ENCODE results near the gene TMA7.

The TMA7 gene

DNA sequence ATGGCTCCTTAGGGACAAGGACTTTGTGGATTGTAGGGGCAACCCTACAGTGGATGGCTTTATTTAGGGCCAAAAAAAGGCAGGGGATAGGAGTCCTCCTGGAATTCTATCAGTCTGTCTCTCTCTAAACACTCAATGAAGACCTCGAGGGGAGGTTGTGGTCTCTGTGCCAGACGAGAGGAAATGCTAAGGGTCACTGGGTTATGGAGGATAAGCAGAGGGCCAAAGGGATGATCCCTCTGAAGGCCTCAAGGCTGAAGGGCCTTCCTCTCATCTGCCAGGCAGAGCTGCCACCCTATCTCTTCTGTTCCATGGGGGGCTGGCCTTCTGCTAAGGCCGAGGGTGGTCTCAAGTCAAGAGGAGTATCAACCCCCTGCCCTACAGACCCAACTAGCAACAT lies 37.1 kb upstream of the TMA7 start:
- no peak overlapping the region for H3K27ac ChIP-seq (ENCODE audit: low read depth, low read length, severe bottlenecking)
- WGBS, 2 experiments (ENCODE audit: insufficient coverage in 2 of 2) = 78 to 94% methylated on average over 1 to 3 of the region's 3 CpGs
- no peaks in the 10 kb centered on the region for H3K4me1 ChIP-seq (ENCODE audit: control insufficient read depth, insufficient read depth, low read length, poor library complexity, severe bottlenecking)
- no peak overlapping the region for H3K4me3 ChIP-seq (ENCODE audit: extremely low read depth, insufficient read depth, low read length, poor library complexity, severe bottlenecking)
- peaks cover 44% of the 10 kb centered on the region for H3K36me3 ChIP-seq (ENCODE audit: control insufficient read depth, insufficient read depth, low read length)
- no peaks in the 10 kb centered on the region for H3K9me3 ChIP-seq (ENCODE audit: control insufficient read depth, low read length)

DNA sequence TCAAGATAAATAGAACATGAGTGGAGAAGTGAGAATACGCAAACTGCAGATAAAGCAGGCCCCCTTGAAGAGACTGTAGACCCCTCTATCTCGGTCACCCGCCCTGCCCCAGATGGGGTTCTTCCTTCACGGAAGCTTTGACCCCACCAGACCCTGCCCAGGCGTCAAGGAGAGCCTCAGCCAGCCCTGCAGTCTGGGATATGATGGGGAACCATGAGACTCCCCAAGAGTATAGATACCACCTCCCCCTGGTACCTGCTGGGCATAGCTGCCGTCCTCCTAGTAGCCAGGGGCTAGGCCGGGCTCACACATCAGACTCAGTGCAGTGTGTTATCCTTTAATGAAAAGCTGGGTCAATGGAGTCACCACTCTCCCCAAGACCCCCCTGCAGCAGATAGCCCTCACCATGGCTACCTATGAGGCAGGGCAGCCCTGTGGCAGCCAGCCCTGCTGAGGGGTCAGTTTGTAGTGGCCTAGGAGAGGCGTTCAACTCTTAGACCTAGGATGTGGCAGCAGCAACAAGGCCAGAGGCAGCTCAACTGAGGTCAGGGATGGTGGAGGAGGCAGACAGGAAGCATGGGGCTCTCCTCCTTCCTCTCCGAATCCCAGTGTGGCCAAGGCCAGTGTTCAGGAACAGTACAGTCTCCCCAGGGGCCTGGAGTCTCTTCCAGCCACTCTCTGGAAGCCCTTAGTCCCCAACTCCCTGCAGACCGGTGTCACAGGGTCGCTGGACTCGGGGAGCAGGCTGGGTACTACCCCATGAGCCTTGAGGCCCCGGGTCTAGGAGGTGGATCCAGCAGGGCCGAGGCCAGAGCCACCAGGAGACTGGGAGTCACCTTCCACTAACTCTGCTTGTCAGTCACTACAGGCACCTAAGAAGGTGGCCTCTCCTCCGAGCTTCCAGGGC lies 36.3 kb upstream of the TMA7 start:
- Histone ChIP-seq H3K9me3 (ENCODE audit: control insufficient read depth, low read length) (no peaks in the 10 kb centered on the region), H3K4me1 (ENCODE audit: control insufficient read depth, insufficient read depth, low read length, poor library complexity, severe bottlenecking) (no peaks in the 10 kb centered on the region), H3K4me3 (ENCODE audit: extremely low read depth, insufficient read depth, low read length, poor library complexity, severe bottlenecking) (no peak overlapping the region), H3K27ac (ENCODE audit: low read depth, low read length, severe bottlenecking) (no peak overlapping the region), H3K36me3 (ENCODE audit: control insufficient read depth, insufficient read depth, low read length) (peaks cover 53% of the 10 kb centered on the region)
- whole genome bisulfite sequencing, 2 experiments (ENCODE audit: insufficient coverage in 2 of 2) = 97 to 98% methylated on average over 7 to 9 of the region's 15 CpGs

DNA sequence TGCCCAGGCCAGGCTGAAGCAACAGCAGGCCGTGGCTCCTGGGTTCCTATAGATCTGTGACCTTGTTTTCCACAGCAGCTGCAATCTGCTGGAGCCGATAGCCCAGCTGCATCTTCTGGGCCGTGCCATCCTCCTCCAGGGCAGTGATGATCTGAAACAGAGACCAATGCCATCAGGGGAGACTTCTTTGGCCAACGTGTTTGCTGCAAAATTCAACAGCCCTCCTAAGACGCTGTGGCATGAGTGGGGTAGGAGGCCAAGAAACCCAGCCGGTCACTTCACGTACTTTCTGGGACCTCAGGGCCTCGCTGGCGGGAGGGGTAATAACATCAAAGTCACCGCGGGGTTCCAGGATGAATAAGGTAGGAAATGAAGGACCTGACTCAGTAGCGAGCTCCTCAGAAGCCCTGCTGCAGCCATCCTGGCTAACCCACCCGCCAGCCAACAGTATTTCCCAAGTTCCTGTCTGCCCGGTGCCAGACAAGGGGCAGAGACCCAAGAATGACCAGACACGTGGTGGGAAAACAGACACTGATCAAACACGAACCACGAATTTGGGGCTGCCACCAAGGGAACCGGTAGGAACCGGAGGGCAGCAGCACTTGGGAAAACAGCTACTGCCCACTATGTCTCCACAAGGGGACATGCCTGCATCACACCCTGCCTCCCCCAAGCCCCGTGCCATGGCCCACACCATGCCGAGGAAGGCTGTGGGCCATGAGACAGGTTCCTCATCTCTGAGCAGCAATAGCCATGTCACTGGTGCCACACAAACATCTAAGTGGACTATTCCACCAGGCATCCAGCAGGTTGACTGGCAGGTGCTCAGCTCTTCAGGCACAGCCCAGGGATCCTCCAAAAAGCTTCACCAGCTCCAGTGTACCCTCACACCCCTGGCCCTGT lies 35.4 kb upstream of the TMA7 start:
- WGBS, 2 experiments (ENCODE audit: insufficient coverage in 2 of 2) = 87 to 96% methylated on average over 13 to 18 of the region's 21 CpGs
- Histone ChIP-seq H3K27ac (ENCODE audit: low read depth, low read length, severe bottlenecking) (no peak overlapping the region), H3K4me3 (ENCODE audit: extremely low read depth, insufficient read depth, low read length, poor library complexity, severe bottlenecking) (no peak overlapping the region), H3K36me3 (ENCODE audit: control insufficient read depth, insufficient read depth, low read length) (peaks cover 61% of the 10 kb centered on the region), H3K4me1 (ENCODE audit: control insufficient read depth, insufficient read depth, low read length, poor library complexity, severe bottlenecking) (no peaks in the 10 kb centered on the region), H3K9me3 (ENCODE audit: control insufficient read depth, low read length) (no peaks in the 10 kb centered on the region)

DNA sequence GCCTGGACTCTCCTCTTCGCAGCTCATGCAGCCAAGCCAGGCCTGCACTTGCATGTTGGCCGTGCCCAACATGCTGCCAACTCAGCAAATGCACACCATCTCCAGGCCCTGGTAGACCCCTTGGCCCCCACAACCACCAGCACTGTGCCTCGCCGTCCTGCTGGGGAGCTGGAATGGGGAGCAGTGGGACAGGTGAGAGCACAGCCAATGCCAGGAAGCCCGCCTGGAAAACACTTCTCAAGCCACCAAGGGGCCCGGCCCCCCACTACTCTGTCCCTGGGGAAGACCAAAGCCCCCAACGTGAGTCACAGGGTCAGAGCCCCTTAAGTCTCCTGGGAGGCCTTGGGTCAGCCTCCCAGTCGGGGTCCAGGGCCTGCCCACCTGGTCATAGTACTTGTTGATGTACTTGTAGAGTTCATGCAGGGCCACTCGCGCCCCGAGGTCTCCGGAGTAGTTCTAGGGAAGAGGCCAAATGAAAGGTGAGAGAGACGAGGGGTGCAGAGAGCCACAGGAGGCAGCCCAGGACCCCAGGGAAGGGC lies 34.6 kb upstream of the TMA7 start:
- Histone ChIP-seq H3K9me3 (ENCODE audit: control insufficient read depth, low read length) (no peaks in the 10 kb centered on the region), H3K36me3 (ENCODE audit: control insufficient read depth, insufficient read depth, low read length) (peaks cover 68% of the 10 kb centered on the region), H3K4me1 (ENCODE audit: control insufficient read depth, insufficient read depth, low read length, poor library complexity, severe bottlenecking) (no peaks in the 10 kb centered on the region), H3K27ac (ENCODE audit: low read depth, low read length, severe bottlenecking) (no peak overlapping the region), H3K4me3 (ENCODE audit: extremely low read depth, insufficient read depth, low read length, poor library complexity, severe bottlenecking) (no peak overlapping the region)
- WGBS, 2 experiments (ENCODE audit: insufficient coverage in 2 of 2) = 95 to 96% methylated on average over 10 to 12 of the region's 13 CpGs

DNA sequence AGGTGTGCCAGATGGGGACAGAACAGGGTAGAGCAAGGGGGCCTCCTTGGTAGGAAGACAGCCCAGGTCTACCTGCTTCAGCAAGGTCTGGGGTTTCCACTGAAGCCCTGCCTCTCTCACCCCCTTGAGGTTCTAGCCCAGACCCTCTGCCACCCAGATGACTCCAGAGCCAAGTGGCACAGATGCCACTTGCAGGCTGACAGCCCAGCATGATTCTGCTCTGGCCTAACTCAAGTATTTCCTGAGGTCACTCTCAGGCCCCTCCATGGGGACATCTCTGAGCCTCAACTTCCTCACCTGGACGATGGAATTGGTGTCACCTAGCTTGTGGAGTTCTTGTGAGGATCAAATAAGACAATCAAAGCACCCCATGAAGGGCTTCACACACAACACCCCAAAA lies 34.1 kb upstream of the TMA7 start:
- peaks cover 74% of the 10 kb centered on the region for H3K36me3 ChIP-seq (ENCODE audit: control insufficient read depth, insufficient read depth, low read length)
- no peaks in the 10 kb centered on the region for H3K4me1 ChIP-seq (ENCODE audit: control insufficient read depth, insufficient read depth, low read length, poor library complexity, severe bottlenecking)
- no peak overlapping the region for H3K4me3 ChIP-seq (ENCODE audit: extremely low read depth, insufficient read depth, low read length, poor library complexity, severe bottlenecking)
- H3K27ac ChIP-seq (ENCODE audit: low read depth, low read length, severe bottlenecking) = no peak overlapping the region
- no peaks in the 10 kb centered on the region for H3K9me3 ChIP-seq (ENCODE audit: control insufficient read depth, low read length)
- no CpG with 5 or more reads among the region's 1 CpG for whole genome bisulfite sequencing, 2 experiments (ENCODE audit: insufficient coverage in 2 of 2)

DNA sequence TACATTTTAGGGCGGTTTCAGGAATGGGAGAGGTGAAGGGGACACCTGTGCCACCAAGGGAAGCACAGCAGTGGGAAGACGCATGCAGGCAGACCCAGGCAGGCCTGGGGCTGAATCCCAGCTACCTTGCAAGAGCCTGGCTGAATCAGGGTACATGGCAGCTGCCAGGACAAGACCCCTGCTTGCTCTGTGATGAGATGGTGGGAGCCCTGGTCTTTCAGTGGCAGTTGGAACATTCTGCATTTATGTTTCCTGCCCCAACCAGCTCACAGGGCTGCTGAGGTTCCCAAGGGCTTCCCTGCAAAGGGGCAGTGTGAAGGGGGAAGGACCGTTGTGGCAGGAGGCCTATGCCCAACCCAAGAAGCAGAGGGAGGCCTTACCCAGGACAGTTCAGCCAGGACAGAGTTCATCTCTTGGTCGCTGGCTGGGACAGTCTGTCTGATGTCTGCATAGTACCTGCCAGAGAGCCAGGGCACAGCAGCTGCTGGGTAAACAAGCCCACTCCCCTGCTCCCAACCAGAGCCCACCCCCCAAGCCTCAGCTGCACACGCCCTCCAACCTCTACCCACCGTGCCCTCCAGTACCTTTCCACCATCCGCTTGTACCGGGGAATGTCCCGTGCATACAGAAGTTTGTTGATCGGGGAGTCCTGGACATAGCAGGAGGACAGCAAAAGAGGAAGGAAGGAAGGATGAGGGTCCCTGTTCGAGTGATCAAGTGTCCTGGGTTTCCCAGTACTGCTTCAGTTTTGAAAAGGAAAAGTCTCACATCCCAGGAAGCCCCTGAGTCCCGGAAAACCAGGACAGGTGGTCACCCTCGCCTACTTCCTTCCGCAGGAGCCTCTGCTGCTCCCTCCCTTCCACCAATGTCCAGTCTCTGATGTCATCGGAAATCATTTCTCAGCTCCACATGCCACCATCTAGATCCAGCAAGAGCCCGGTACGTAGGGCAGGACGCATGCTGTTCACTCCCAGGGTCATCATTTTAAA lies 33.3 kb upstream of the TMA7 start:
- WGBS, 2 experiments (ENCODE audit: insufficient coverage in 2 of 2) = 90 to 95% methylated on average over 8 to 16 of the region's 18 CpGs

DNA sequence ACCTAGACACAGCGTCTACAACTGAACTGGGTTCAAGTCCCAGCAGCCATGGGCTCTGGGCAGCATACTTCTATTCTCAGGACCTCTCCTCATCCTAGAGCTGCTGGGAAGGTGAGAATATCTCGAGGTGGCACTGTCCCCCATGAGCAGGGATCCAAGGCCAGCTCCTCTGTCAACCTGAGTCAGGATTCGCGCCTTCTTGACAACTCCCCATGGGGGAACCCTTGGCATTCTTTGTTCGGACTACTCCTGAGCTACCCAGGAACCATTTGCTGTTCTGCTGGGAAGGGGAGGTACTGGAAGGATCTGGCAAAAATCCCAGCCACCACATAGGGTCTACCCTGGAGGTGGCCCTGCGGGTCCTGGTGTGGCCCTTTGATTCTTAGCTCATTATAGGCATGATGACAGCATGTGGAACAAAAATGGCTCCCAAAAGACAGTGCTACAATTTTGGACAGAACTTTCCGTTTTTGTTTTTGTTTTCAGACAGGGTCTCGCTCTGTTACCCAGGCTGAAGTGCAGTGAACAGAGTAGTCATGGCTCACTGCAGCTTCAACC lies 32.4 kb upstream of the TMA7 start:
- Histone ChIP-seq H3K4me1 (ENCODE audit: control insufficient read depth, insufficient read depth, low read length, poor library complexity, severe bottlenecking) (no peaks in the 10 kb centered on the region), H3K4me3 (ENCODE audit: extremely low read depth, insufficient read depth, low read length, poor library complexity, severe bottlenecking) (no peak overlapping the region), H3K27ac (ENCODE audit: low read depth, low read length, severe bottlenecking) (no peak overlapping the region), H3K36me3 (ENCODE audit: control insufficient read depth, insufficient read depth, low read length) (peaks cover 79% of the 10 kb centered on the region), H3K9me3 (ENCODE audit: control insufficient read depth, low read length) (no peaks in the 10 kb centered on the region)
- WGBS, 2 experiments (ENCODE audit: insufficient coverage in 2 of 2) = 96 to 100% methylated on average over 5 of the region's 8 CpGs

More for the DNA sequence above, 33.3 kb upstream of the TMA7 start:
- Histone ChIP-seq H3K9me3 (ENCODE audit: control insufficient read depth, low read length) (no peaks in the 10 kb centered on the region), H3K27ac (ENCODE audit: low read depth, low read length, severe bottlenecking) (no peak overlapping the region), H3K4me3 (ENCODE audit: extremely low read depth, insufficient read depth, low read length, poor library complexity, severe bottlenecking) (no peak overlapping the region), H3K4me1 (ENCODE audit: control insufficient read depth, insufficient read depth, low read length, poor library complexity, severe bottlenecking) (no peaks in the 10 kb centered on the region), H3K36me3 (ENCODE audit: control insufficient read depth, insufficient read depth, low read length) (peaks cover 78% of the 10 kb centered on the region)

DNA sequence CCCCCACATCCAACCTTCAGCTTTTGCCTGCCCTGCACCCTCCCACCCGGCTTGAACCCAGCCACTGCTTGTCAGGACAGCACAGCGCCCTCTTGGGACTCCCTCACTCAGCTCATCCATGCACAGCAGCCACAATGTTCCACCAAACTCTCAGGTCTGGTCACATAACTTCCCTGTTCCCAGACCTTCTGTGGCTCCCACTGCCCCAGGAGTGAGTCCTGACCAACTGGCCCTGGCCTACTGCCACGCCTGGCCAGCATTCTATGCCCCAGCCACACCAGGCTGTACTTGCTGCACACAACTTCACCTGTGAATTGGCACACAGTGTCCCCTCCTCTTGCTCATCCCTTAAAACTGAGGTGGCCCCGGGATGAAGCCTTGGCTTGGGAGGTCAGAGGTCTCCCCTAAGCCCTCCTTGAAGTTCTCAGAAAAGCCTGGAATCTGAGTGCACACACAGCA lies 31.2 kb upstream of the TMA7 start:
- WGBS, 2 experiments (ENCODE audit: insufficient coverage in 2 of 2) = 84 to 89% methylated on average over 3 to 4 of the region's 4 CpGs
- no peaks in the 10 kb centered on the region for H3K9me3 ChIP-seq (ENCODE audit: control insufficient read depth, low read length)
- no peak overlapping the region for H3K4me3 ChIP-seq (ENCODE audit: extremely low read depth, insufficient read depth, low read length, poor library complexity, severe bottlenecking)
- H3K4me1 ChIP-seq (ENCODE audit: control insufficient read depth, insufficient read depth, low read length, poor library complexity, severe bottlenecking) = no peaks in the 10 kb centered on the region
- H3K36me3 ChIP-seq (ENCODE audit: control insufficient read depth, insufficient read depth, low read length) = peaks cover 85% of the 10 kb centered on the region
- no peak overlapping the region for H3K27ac ChIP-seq (ENCODE audit: low read depth, low read length, severe bottlenecking)

DNA sequence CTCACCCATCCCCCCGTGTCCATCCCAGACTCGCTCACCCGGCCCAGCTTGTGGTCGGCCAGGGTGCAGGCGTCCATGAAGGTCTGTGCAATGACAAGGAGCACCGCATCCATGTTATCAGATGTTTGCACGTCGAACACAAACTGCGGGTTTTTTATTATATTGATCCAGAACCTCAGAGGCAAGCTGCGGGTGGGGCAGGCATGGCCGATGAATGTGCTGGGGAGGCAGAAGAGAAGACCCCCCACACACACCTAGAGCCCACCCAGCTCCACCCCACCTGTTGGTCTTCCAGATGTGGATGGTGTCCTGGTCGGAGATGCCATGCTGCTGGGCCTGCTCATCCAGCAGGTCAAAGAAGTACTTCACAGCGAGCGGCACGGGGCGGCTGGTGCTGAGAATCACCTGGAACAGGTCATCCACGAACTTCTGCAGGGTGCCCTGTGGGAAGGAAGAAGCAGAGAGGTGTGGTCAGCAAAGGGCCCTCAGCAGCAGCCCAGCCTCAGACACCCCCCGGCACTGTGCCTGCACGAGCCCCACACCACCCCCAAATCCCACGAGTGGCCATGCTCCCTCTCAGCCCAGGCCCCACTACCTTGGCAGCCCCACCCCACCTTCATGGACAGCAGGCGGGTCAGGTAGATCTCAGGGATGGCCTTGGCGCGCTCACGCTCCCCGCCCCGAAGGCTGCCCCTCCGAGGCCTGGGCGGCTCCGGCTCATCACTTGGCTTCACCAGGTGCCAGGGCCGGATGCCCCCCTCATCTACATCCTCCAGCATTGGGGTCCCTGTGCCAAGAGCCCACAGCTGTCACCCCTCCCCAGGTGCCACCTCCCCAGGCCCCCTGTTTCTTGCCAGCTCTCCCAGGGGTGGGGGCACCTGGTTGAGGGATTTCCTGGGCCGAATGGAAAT lies 30.5 kb upstream of the TMA7 start:
- H3K4me1 ChIP-seq (ENCODE audit: control insufficient read depth, insufficient read depth, low read length, poor library complexity, severe bottlenecking) = no peaks in the 10 kb centered on the region
- no peaks in the 10 kb centered on the region for H3K9me3 ChIP-seq (ENCODE audit: control insufficient read depth, low read length)
- peaks cover 85% of the 10 kb centered on the region for H3K36me3 ChIP-seq (ENCODE audit: control insufficient read depth, insufficient read depth, low read length)
- WGBS, 2 experiments (ENCODE audit: insufficient coverage in 2 of 2) = 93 to 99% methylated on average over 15 to 27 of the region's 31 CpGs
- no peak overlapping the region for H3K4me3 ChIP-seq (ENCODE audit: extremely low read depth, insufficient read depth, low read length, poor library complexity, severe bottlenecking)
- H3K27ac ChIP-seq (ENCODE audit: low read depth, low read length, severe bottlenecking) = no peak overlapping the region
